H1 (cell line): Measurements from ENCODE around the gene NAP1L1. TPM values are rescaled to one million over a fixed set of nuclear protein-coding genes. Genes with fewer than 3 reads are reported as not detected.

ENCODE experiments used
- CTCF ChIA-PET: fragments of 300-600 bp; sonication (Branson Sonifier 250); formaldehyde crosslinking; loops from one replicate; lab custom pipeline; 2021; ENCODE audit not compliant: partially characterized antibody; lab: Charles Lee
- POLR2A ChIA-PET: fragments of 300-600 bp; sonication (Branson Sonifier 250); formaldehyde crosslinking; loops from one replicate; lab custom pipeline; 2021; ENCODE audit warnings: inconsistent platforms; ENCODE audit not compliant: partially characterized antibody; lab: Charles Lee
- DNase-seq, 2 experiments: peaks; one replicate each; pipeline versions ENCODE4 v3.0.0 to v3.0.0-alpha.2; 2010 to 2022; ENCODE audit warnings: low spot score in 2 of 2, low read depth in 1 of 2, mixed read lengths in 1 of 2
- FAIRE-seq: peaks from 2 replicates; lab custom pipeline; 2011; peaks lifted over from hg19 to GRCh38; lab: Jason Lieb, UNC
- H2AFZ ChIP-seq: 2 replicates; pipeline ENCODE4 v1.8.1; 2012; ENCODE audit warnings: low read length, inconsistent platforms
- H2AK5ac ChIP-seq: 2 replicates; pipeline ENCODE4 v1.6.1; 2013; ENCODE audit warnings: low read depth, low read length
- H2BK120ac ChIP-seq: replicated peaks from 2 replicates; pipeline ENCODE3; 2013; ENCODE audit warnings: low read depth, low read length, inconsistent platforms
- H2BK12ac ChIP-seq: 2 replicates; pipeline ENCODE4 v1.6.1; 2013; ENCODE audit warnings: low read depth, low read length
- H2BK15ac ChIP-seq: 2 replicates; pipeline ENCODE4 v1.6.1; 2013; ENCODE audit warnings: low read length
- H2BK20ac ChIP-seq: 2 replicates; pipeline ENCODE4 v1.6.1; 2013; ENCODE audit warnings: low read length
- H2BK5ac ChIP-seq: 2 replicates; pipeline ENCODE4 v1.6.1; 2013; ENCODE audit warnings: low read depth, low read length
- H3K14ac ChIP-seq: 2 replicates; pipeline ENCODE4 v1.6.1; 2013; ENCODE audit warnings: inconsistent platforms; ENCODE audit not compliant: insufficient read length
- H3K18ac ChIP-seq: 2 replicates; pipeline ENCODE4 v1.6.1; 2013; ENCODE audit warnings: low read length; ENCODE audit errors: extremely low read depth
- H3K23ac ChIP-seq: 2 replicates; pipeline ENCODE4 v1.6.1; 2013; ENCODE audit warnings: inconsistent platforms; ENCODE audit not compliant: insufficient read length
- H3K23me2 ChIP-seq: 2 replicates; pipeline ENCODE4 v1.6.1; 2013; ENCODE audit warnings: low read depth, low read length
- H3K27ac ChIP-seq: 2 replicates; pipeline ENCODE4 v1.6.1; 2011; ENCODE audit warnings: low read depth, low read length, inconsistent platforms
- H3K27me3 ChIP-seq, 4 experiments: replicated peaks in 1 of 4; 1 replicate in 1 of 4; 2 replicates in 3 of 4; pipeline versions ENCODE4 v1.6.1 to v1.8.1; 2011 to 2013; ENCODE audit warnings: low read length in 3 of 4, mild to moderate bottlenecking in 3 of 4, inconsistent platforms in 2 of 4, mixed read lengths in 2 of 4, moderate library complexity in 1 of 4; ENCODE audit not compliant: control insufficient read depth in 3 of 4, insufficient read depth in 3 of 4; ENCODE audit errors: extremely low read depth in 1 of 4
- H3K36me3 ChIP-seq, 4 experiments: 2 replicates each; pipeline versions ENCODE4 v1.6.1 to v1.8.1; 2011 to 2013; ENCODE audit warnings: mild to moderate bottlenecking in 4 of 4, low read length in 3 of 4, moderate library complexity in 2 of 4, control low read depth in 1 of 4, inconsistent platforms in 1 of 4; ENCODE audit not compliant: insufficient read depth in 4 of 4, control insufficient read depth in 2 of 4
- H3K4ac ChIP-seq: replicated peaks from 2 replicates; pipeline ENCODE3; 2013; ENCODE audit warnings: low read length, low read depth, mixed read lengths, inconsistent platforms; ENCODE audit not compliant: insufficient read length
- H3K4me1 ChIP-seq, 4 experiments: replicated peaks in 1 of 4; 1 replicate in 1 of 4; 2 replicates in 3 of 4; pipeline versions ENCODE4 v1.6.1 to v1.8.1; 2011 to 2013; ENCODE audit warnings: low read length in 3 of 4, inconsistent platforms in 2 of 4, mixed read lengths in 1 of 4; ENCODE audit not compliant: insufficient read depth in 4 of 4, control insufficient read depth in 3 of 4
- H3K4me2 ChIP-seq, 2 experiments: 2 replicates each; pipeline versions ENCODE4 v1.6.1 to v1.8.1; 2011 to 2013; ENCODE audit warnings: low read depth in 2 of 2, low read length in 2 of 2, control low read depth in 1 of 2, inconsistent platforms in 1 of 2, mild to moderate bottlenecking in 1 of 2; ENCODE audit not compliant: insufficient read depth in 1 of 2
- H3K4me3 ChIP-seq, 4 experiments: fragments of 200-600, 300-600 bp in 1 of 4; sonication (generic), shearing (Covaris generic), sonication (Bioruptor Twin) in 1 of 4; 2 replicates each; pipeline versions ENCODE4 v1.5.1 to v1.8.1; 2011 to 2016; ENCODE audit warnings: low read length in 4 of 4, low read depth in 3 of 4, control low read depth in 2 of 4, inconsistent platforms in 2 of 4, mild to moderate bottlenecking in 2 of 4, mixed read lengths in 1 of 4, moderate library complexity in 1 of 4; ENCODE audit not compliant: insufficient read depth in 2 of 4; ENCODE audit errors: extremely low read depth in 1 of 4
- H3K56ac ChIP-seq: replicated peaks from 2 replicates; pipeline ENCODE3; 2013; ENCODE audit warnings: low read depth, mild to moderate bottlenecking, mixed read lengths, low read length, inconsistent platforms; ENCODE audit not compliant: insufficient read length
- H3K79me1 ChIP-seq: 2 replicates; pipeline ENCODE4 v1.6.1; 2013; ENCODE audit warnings: low read depth, low read length, control low read depth
- H3K79me2 ChIP-seq, 2 experiments: 2 replicates each; pipeline versions ENCODE4 v1.6.1 to v1.8.1; 2012 to 2013; ENCODE audit warnings: low read length in 2 of 2, mild to moderate bottlenecking in 2 of 2, inconsistent platforms in 1 of 2; ENCODE audit not compliant: insufficient read depth in 2 of 2, control insufficient read depth in 1 of 2
- H3K9ac ChIP-seq, 4 experiments: replicated peaks in 1 of 4; 1 replicate in 1 of 4; 2 replicates in 3 of 4; pipeline versions ENCODE4 v1.6.1 to v1.8.1; 2011 to 2013; ENCODE audit warnings: low read depth in 3 of 4, low read length in 3 of 4, control low read depth in 2 of 4, mild to moderate bottlenecking in 2 of 4, moderate library complexity in 2 of 4, inconsistent platforms in 1 of 4; ENCODE audit errors: extremely low read depth in 1 of 4
- H3K9me3 ChIP-seq, 2 experiments: 2 replicates each; pipeline versions ENCODE4 v1.6.1 to v1.8.1; 2012 to 2013; ENCODE audit warnings: mild to moderate bottlenecking in 2 of 2, moderate library complexity in 2 of 2, control low read depth in 1 of 2, inconsistent platforms in 1 of 2, low read depth in 1 of 2, low read length in 1 of 2, mixed read lengths in 1 of 2; ENCODE audit not compliant: insufficient read depth in 2 of 2
- H4K20me1 ChIP-seq, 2 experiments: replicated peaks in 1 of 2; 2 replicates each; pipeline versions ENCODE3 to v1.8.1; 2011 to 2013; ENCODE audit warnings: inconsistent platforms in 2 of 2, low read length in 2 of 2, mild to moderate bottlenecking in 1 of 2; ENCODE audit not compliant: insufficient read depth in 2 of 2, control insufficient read depth in 1 of 2
- H4K5ac ChIP-seq: 2 replicates; pipeline ENCODE4 v1.6.1; 2013; ENCODE audit warnings: low read length, low read depth, mixed read lengths, inconsistent platforms; ENCODE audit not compliant: insufficient read length
- H4K8ac ChIP-seq: 2 replicates; pipeline ENCODE4 v1.8.0; 2013; ENCODE audit warnings: mild to moderate bottlenecking, moderate library complexity, low read length, inconsistent platforms; ENCODE audit not compliant: insufficient read depth; ENCODE audit errors: extremely low read depth
- H4K91ac ChIP-seq: replicated peaks from 2 replicates; pipeline ENCODE3; 2013; ENCODE audit warnings: low read length, mixed read lengths, inconsistent platforms; ENCODE audit not compliant: insufficient read length
- ATF2 ChIP-seq: IDR thresholded peaks from 2 replicates; pipeline ENCODE4 v1.6.1; 2012; ENCODE audit warnings: low read length, inconsistent platforms
- BCL11A ChIP-seq, 2 experiments: IDR thresholded peaks; one replicate each; pipeline ENCODE4 v1.6.1; 2011; ENCODE audit warnings: low read depth in 2 of 2, low read length in 2 of 2, mild to moderate bottlenecking in 2 of 2
- CBX5 ChIP-seq: fragments of 300-800, 300-1000 bp; sonication (generic); IDR thresholded peaks from 2 replicates; pipeline ENCODE4 v1.7.1; 2016; ENCODE audit warnings: antibody characterized with exemption, low read length, low read depth
- CEBPB ChIP-seq: IDR thresholded peaks from 2 replicates; pipeline ENCODE4 v1.6.1; 2012; ENCODE audit warnings: low read depth, low read length
- CHD2 ChIP-seq: IDR thresholded peaks from 2 replicates; pipeline ENCODE4 v1.6.1; 2012; ENCODE audit warnings: low read length, improper control_type of control experiment
- JUN ChIP-seq: IDR thresholded peaks from 2 replicates; pipeline ENCODE4 v1.6.1; 2011; ENCODE audit warnings: low read depth, mild to moderate bottlenecking, improper control_type of control experiment, low read length
- NANOG ChIP-seq: IDR thresholded peaks from 2 replicates; pipeline ENCODE4 v1.6.1; 2011; ENCODE audit warnings: low read length, low read depth, mild to moderate bottlenecking, inconsistent platforms; ENCODE audit not compliant: insufficient read depth, poor library complexity, severe bottlenecking
- SIRT6 ChIP-seq: IDR thresholded peaks from one replicate; pipeline ENCODE4 v1.7.1; 2012; ENCODE audit warnings: low read length, inconsistent platforms
- SIX5 ChIP-seq: IDR thresholded peaks from 2 replicates; pipeline ENCODE4 v1.6.1; 2011; ENCODE audit warnings: mild to moderate bottlenecking, low read depth, low read length
- SUZ12 ChIP-seq: fragments of 200-600 bp; sonication (generic); IDR thresholded peaks from 2 replicates; pipeline ENCODE4 v1.6.1; 2012; ENCODE audit warnings: mild to moderate bottlenecking, inconsistent platforms, low read length, moderate library complexity, mixed read lengths
- TBP ChIP-seq: IDR thresholded peaks from 2 replicates; pipeline ENCODE4 v1.6.1; 2011; ENCODE audit warnings: low read depth, low read length, improper control_type of control experiment
- ZNF274 ChIP-seq: IDR thresholded peaks from 2 replicates; pipeline ENCODE4 v1.7.0; 2012; ENCODE audit warnings: low read length, borderline replicate concordance; ENCODE audit errors: extremely low read depth
- WGBS, 2 experiments: shearing (Covaris generic) in 1 of 2; methylation state at CpG; one replicate each; pipeline versions ENCODE4 v1.1.6 to v1.1.7; 2013 to 2015; ENCODE audit warnings: low lambda C conversion rate in 2 of 2, mixed read lengths in 2 of 2, inconsistent platforms in 1 of 2, low coverage in 1 of 2, missing lambda C conversion rate in 1 of 2; ENCODE audit not compliant: insufficient replicate concordance in 2 of 2, insufficient coverage in 1 of 2, insufficient read length in 1 of 2; ENCODE audit errors: extremely low coverage in 1 of 2, missing lambda C conversion rate in 1 of 2; 5-methylcytosine and 5-hydroxymethylcytosine counted together
- polyA plus RNA-seq, 7 experiments: library from polyadenylated mRNA; depleted of rRNA in 3 of 7; stranded (reverse) in 5 of 7; unstranded in 2 of 7; fragments of >200 nt in 5 of 7; fragments of 200-250 nt in 2 of 7; gene quantifications; 1 replicate in 5 of 7; 2 replicates in 1 of 7; 4 replicates in 1 of 7; pipeline versions ENCODE4 v1.2.1 to v1.2.3, GENCODE V29; 2011 to 2013; ENCODE audit warnings: missing spikeins in 2 of 7, mixed read lengths in 2 of 7
- total RNA-seq: library from RNA; stranded (reverse); fragmentation: NEBNext Ultra II Directional; extraction: Animal tissue kit (Norgen Biotek cat#: 25700); gene quantifications from 2 replicates; pipeline ENCODE4 v1.2.1, GENCODE V29; 2021

NAP1L1 gene
- total and polyA plus RNA-seq, 2 of the 8 experiments (the other 6 are each of a cell fraction or from before 2014, with no cell fraction given): 202 to 1,159 TPM

DNA sequence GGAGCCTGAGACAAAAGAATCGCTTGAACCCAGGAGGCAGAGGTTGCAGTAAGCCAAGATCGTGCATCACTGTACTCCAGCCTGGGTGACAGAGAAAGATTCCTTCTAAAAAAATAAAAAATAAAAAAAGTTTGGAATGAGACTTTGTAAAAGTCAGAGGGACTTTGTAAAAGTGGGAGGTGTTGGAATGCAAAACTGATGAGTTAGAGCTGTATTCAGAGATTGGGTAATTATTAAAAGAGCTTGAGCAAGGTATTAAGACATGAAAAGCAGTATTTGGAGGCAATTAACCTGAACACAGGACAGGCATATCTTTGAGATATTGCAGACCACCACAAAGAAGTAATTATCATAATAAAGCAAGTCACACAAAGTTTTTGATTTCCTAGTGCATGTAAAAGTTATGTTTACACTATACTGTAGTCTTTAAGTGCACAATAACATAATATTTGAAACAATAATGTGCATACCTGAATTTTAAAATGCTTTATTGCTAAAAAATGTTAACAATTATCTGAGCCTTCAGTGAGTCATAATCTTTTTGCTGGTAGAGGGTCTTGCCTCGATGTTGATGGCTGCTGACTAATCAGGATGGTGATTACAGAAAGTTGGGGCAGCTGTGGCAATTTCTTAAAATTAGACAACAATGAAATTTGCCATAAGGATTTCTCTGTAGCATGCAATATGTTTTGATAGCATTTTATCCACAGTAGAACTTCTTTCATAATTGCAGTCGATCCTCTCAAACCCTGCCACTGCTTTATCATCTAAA is 86.0 kb downstream of the NAP1L1 start:
- no peak overlapping the region for H3K14ac ChIP-seq
- H2AFZ ChIP-seq: no peak overlapping the region
- H4K20me1 ChIP-seq: no peaks in the 10 kb centered on the region
- H2BK12ac ChIP-seq: no peak overlapping the region
- CTCF ChIA-PET: interaction anchor here (1.2 kb wide), 1 partner anchor 10 kb away, joined by 3 read pairs; no protein-coding TSS in a partner anchor
- H3K4me1 ChIP-seq: no peaks in the 10 kb centered on the region
- POLR2A ChIA-PET: no interaction called here
- H4K8ac ChIP-seq: no peak overlapping the region
- H3K23me2 ChIP-seq: no peaks in the 10 kb centered on the region
- H3K18ac ChIP-seq: no peak overlapping the region
- H2AK5ac ChIP-seq: no peak overlapping the region
- H3K79me2 ChIP-seq: no peaks in the 10 kb centered on the region
- no peaks in the 10 kb centered on the region for H3K27me3 ChIP-seq
- H4K91ac ChIP-seq: no peak overlapping the region
- H3K79me1 ChIP-seq: no peaks in the 10 kb centered on the region
- H3K4me2 ChIP-seq: no peak overlapping the region
- no peak overlapping the region for H3K23ac ChIP-seq
- H4K5ac ChIP-seq: no peak overlapping the region
- WGBS, 2 experiments: 95% methylated on average over 4 of the region's 4 CpGs; no CpG with 5 or more reads in 1 of the 2 experiments
- H2BK5ac ChIP-seq: no peak overlapping the region
- no peaks in the 10 kb centered on the region for H3K36me3 ChIP-seq
- H2BK15ac ChIP-seq: no peak overlapping the region
- no peak for FAIRE-seq
- no peaks in the 10 kb centered on the region for H3K9me3 ChIP-seq
- H2BK120ac ChIP-seq: no peak overlapping the region
- no peak overlapping the region for H3K27ac ChIP-seq
- H3K4ac ChIP-seq: no peak overlapping the region
- DNase-seq: no peak
- H3K56ac ChIP-seq: no peak overlapping the region
- no peak overlapping the region for H3K4me3 ChIP-seq
- H2BK20ac ChIP-seq: no peak overlapping the region
- no peak overlapping the region for H3K9ac ChIP-seq
- TF ChIP-seq TBP: no peak
- TF ChIP-seq NANOG: no peak
- no peak for TF ChIP-seq CEBPB
- TF ChIP-seq CHD2: no peak
- TF ChIP-seq BCL11A (IDR thresholded peaks at IDR 0.05; ENCODE audit: low read depth in 2 of 2, low read length in 2 of 2): no peak
- no peak for TF ChIP-seq JUN
- TF ChIP-seq ATF2: no peak
- TF ChIP-seq SIRT6: no peak
- TF ChIP-seq CBX5: no peak
- no peak for TF ChIP-seq SUZ12
- TF ChIP-seq ZNF274: no peak
- TF ChIP-seq SIX5: no peak
